ENCODE measurements around the gene SKOR1. TPM values are rescaled to one million over a fixed set of nuclear protein-coding genes. Genes with fewer than 3 reads are reported as not detected.

Gene SKOR1
- total and polyA plus RNA-seq, 2 of the 8 experiments (the other 6 are each of a cell fraction or from before 2014, with no cell fraction given), result 0.03 to 0.11 TPM

DNA sequence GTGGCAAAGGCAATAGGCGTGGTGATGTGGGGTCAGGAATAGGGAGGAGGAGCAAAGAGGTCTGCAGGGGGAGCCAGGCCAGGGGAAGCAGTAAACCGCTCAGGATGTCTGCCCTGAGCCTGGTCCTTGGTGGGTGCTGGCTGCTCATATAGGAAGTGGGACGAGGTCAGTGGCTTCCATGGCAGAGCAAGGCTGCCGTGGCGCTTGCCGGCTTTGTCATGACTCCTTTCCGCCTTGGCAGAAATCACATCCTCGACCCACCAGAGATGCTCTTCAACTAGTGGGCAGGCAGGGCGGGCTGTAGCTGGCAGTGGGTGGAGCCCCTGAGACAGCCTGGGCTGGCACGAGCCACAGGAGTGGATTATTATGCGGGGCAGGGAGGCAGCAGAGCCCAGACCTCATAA, 13.1 kb upstream of the SKOR1 start:
- no peak overlapping the region for H2BK20ac ChIP-seq (ENCODE audit: low read length)
- no peaks in the 10 kb centered on the region; the same call in 1 of the 2 replicates for H3K79me1 ChIP-seq (ENCODE audit: low read depth, low read length)
- H3K4me2 ChIP-seq (ENCODE audit: insufficient read depth in 1 of 2, low read depth in 2 of 2, low read length in 2 of 2), result no peak overlapping the region
- no peak overlapping the region for H3K9ac ChIP-seq (replicated peaks in 1 of 4; ENCODE audit: extremely low read depth in 1 of 4, low read depth in 3 of 4, low read length in 3 of 4)
- CTCF ChIA-PET (ENCODE audit: partially characterized antibody), result interaction anchor here (0.6 to 1.6 kb wide), 5 partner anchors 20 to 376 kb away, joined by 3 to 4 read pairs (median 4); no protein-coding TSS in a partner anchor
- POLR2A ChIA-PET (ENCODE audit: partially characterized antibody), result interaction anchor here (1.2 kb wide), 1 partner anchor 10 kb away, joined by 3 read pairs; no protein-coding TSS in a partner anchor
- H2BK12ac ChIP-seq (ENCODE audit: low read depth, low read length), result no peak overlapping the region
- no peak overlapping the region for H3K4ac ChIP-seq (replicated peaks; ENCODE audit: insufficient read length, low read depth, low read length)
- no peaks in the 10 kb centered on the region for H3K36me3 ChIP-seq (ENCODE audit: control insufficient read depth in 2 of 4, insufficient read depth in 4 of 4, low read length in 3 of 4)
- no peak overlapping the region for H2BK5ac ChIP-seq (ENCODE audit: low read depth, low read length)
- H4K20me1 ChIP-seq (replicated peaks in 1 of 2; ENCODE audit: control insufficient read depth in 1 of 2, insufficient read depth in 2 of 2, low read length in 2 of 2), result no peaks in the 10 kb centered on the region
- no peak overlapping the region for H3K27ac ChIP-seq (ENCODE audit: low read depth, low read length)
- TF ChIP-seq, protein P1, sequence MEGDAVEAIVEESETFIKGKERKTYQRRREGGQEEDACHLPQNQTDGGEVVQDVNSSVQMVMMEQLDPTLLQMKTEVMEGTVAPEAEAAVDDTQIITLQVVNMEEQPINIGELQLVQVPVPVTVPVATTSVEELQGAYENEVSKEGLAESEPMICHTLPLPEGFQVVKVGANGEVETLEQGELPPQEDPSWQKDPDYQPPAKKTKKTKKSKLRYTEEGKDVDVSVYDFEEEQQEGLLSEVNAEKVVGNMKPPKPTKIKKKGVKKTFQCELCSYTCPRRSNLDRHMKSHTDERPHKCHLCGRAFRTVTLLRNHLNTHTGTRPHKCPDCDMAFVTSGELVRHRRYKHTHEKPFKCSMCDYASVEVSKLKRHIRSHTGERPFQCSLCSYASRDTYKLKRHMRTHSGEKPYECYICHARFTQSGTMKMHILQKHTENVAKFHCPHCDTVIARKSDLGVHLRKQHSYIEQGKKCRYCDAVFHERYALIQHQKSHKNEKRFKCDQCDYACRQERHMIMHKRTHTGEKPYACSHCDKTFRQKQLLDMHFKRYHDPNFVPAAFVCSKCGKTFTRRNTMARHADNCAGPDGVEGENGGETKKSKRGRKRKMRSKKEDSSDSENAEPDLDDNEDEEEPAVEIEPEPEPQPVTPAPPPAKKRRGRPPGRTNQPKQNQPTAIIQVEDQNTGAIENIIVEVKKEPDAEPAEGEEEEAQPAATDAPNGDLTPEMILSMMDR (IDR thresholded peaks at IDR 0.05; ENCODE audit: control extremely low read depth in 1 of 3, insufficient read depth in 1 of 3, low read depth in 1 of 3, low read length in 3 of 3), result peak in 1 of 3 experiments; percentile 8; a peak in 1 of 4 replicates
- TF ChIP-seq SP1 (IDR thresholded peaks at IDR 0.05; ENCODE audit: low read depth, low read length) (no peak), CHD1 (IDR thresholded peaks at IDR 0.05; ENCODE audit: low read depth, low read length) (no peak), TAF7 (optimal IDR thresholded peaks at IDR 0.05; ENCODE audit: borderline replicate concordance, low read depth, low read length) (no peak), BACH1 (IDR thresholded peaks at IDR 0.05; ENCODE audit: low read length) (no peak)
- 0 out of 7 replicates have a peak, but pooled peaks cover 0 to 2% (median 0%) of the 10 kb centered on the region in 4 experiments for H3K27me3 ChIP-seq (replicated peaks in 1 of 4; ENCODE audit: control insufficient read depth in 3 of 4, extremely low read depth in 1 of 4, insufficient read depth in 3 of 4, low read length in 3 of 4)
- peaks cover 0 to 8% (median 5%) of the 10 kb centered on the region in 4 experiments; a peak in 5 of 7 replicates for H3K4me1 ChIP-seq (replicated peaks in 1 of 4; ENCODE audit: control insufficient read depth in 3 of 4, insufficient read depth in 4 of 4, low read length in 3 of 4)
- no peak for FAIRE-seq
- H4K91ac ChIP-seq (replicated peaks; ENCODE audit: insufficient read length, low read length), result no peak overlapping the region
- no peaks in the 10 kb centered on the region for H3K23me2 ChIP-seq (ENCODE audit: low read depth, low read length)
- H3K14ac ChIP-seq (ENCODE audit: insufficient read length), result no peak overlapping the region
- H3K4me3 ChIP-seq (ENCODE audit: extremely low read depth in 1 of 4, insufficient read depth in 2 of 4, low read depth in 3 of 4, low read length in 4 of 4), result no peak overlapping the region
- H4K5ac ChIP-seq (ENCODE audit: insufficient read length, low read depth, low read length), result no peak overlapping the region
- H3K23ac ChIP-seq (ENCODE audit: insufficient read length), result no peak overlapping the region
- H2BK120ac ChIP-seq (replicated peaks; ENCODE audit: low read depth, low read length), result no peak overlapping the region
- H2AK5ac ChIP-seq (ENCODE audit: low read depth, low read length), result no peak overlapping the region
- no peaks in the 10 kb centered on the region for H3K79me2 ChIP-seq (ENCODE audit: control insufficient read depth in 1 of 2, insufficient read depth in 2 of 2, low read length in 2 of 2)
- no peak overlapping the region for H2AFZ ChIP-seq (ENCODE audit: low read length)
- peak in 1 of 2 experiments; percentile 47 for DNase-seq (ENCODE audit: low read depth in 1 of 2, low spot score in 2 of 2)
- no peaks in the 10 kb centered on the region for H3K9me3 ChIP-seq (ENCODE audit: insufficient read depth in 2 of 2, low read depth in 1 of 2, low read length in 1 of 2)
- no peak overlapping the region for H4K8ac ChIP-seq (ENCODE audit: extremely low read depth, insufficient read depth, low read length)
- H2BK15ac ChIP-seq (ENCODE audit: low read length), result no peak overlapping the region
- WGBS, 2 experiments (ENCODE audit: extremely low coverage in 1 of 2, insufficient coverage in 1 of 2, insufficient read length in 1 of 2, insufficient replicate concordance in 2 of 2, low coverage in 1 of 2, low lambda C conversion rate in 2 of 2, missing lambda C conversion rate in 1 of 2), result 84% methylated on average over 11 of the region's 11 CpGs; no CpG with 5 or more reads in 1 of the 2 experiments
- H3K56ac ChIP-seq (replicated peaks; ENCODE audit: insufficient read length, low read depth, low read length), result no peak overlapping the region
- no peak overlapping the region for H3K18ac ChIP-seq (ENCODE audit: extremely low read depth, low read length)
